ENCODE data around the gene RAP1GAP.

- TF ChIP-seq, protein P1, sequence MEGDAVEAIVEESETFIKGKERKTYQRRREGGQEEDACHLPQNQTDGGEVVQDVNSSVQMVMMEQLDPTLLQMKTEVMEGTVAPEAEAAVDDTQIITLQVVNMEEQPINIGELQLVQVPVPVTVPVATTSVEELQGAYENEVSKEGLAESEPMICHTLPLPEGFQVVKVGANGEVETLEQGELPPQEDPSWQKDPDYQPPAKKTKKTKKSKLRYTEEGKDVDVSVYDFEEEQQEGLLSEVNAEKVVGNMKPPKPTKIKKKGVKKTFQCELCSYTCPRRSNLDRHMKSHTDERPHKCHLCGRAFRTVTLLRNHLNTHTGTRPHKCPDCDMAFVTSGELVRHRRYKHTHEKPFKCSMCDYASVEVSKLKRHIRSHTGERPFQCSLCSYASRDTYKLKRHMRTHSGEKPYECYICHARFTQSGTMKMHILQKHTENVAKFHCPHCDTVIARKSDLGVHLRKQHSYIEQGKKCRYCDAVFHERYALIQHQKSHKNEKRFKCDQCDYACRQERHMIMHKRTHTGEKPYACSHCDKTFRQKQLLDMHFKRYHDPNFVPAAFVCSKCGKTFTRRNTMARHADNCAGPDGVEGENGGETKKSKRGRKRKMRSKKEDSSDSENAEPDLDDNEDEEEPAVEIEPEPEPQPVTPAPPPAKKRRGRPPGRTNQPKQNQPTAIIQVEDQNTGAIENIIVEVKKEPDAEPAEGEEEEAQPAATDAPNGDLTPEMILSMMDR (IDR thresholded peaks at IDR 0.05), result no peak
- TF ChIP-seq POLR2A (IDR thresholded peaks at IDR 0.05) (no peak), POLR2AphosphoS5 (IDR thresholded peaks at IDR 0.05) (no peak)
Measured at GRCh38 chr1:21601278-21602048, 67.7 kb downstream of the RAP1GAP start.
